Measurements from ENCODE around the gene KATNB1. TPM values are rescaled to one million over a fixed set of nuclear protein-coding genes. Genes with fewer than 3 reads are reported as not detected.

Gene KATNB1
- total and polyA plus RNA-seq, 12 donors: 9.0 to 15.1 (median 11.0) TPM

GRCh38 chr16:57763285-57764005, 27.9 kb downstream of the KATNB1 start:
- no peak for DNase-seq
- intact Hi-C loops (cut with DNase I): no loop called here
- Histone ChIP-seq H3K27me3 (no peaks in the 10 kb centered on the region), H3K4me1 (peaks cover 0 to 26% (median 8%) of the 10 kb centered on the region in 9 donors), H3K9me3 (no peaks in the 10 kb centered on the region), H3K36me3 (peaks cover 0 to 95% (median 30%) of the 10 kb centered on the region in 9 donors), H3K4me3 (no peak overlapping the region), H3K27ac (peak overlapping the region in 3 of 10 donors; percentile 36 to 53 (median 40))
- no peak for ATAC-seq
- no peak for TF ChIP-seq CTCF (IDR thresholded peaks at IDR 0.05)
- 90 to 94% methylated on average over 14 of the region's 14 CpGs for WGBS, 2 donors

- intact Hi-C loops (cut with DNase I): no loop called here
- Histone ChIP-seq H3K36me3 (peaks cover 0 to 95% (median 35%) of the 10 kb centered on the region in 9 donors), H3K4me1 (peaks cover 0 to 20% (median 4%) of the 10 kb centered on the region in 9 donors), H3K9me3 (no peaks in the 10 kb centered on the region), H3K4me3 (no peak overlapping the region), H3K27me3 (no peaks in the 10 kb centered on the region), H3K27ac (peak overlapping the region in 4 of 10 donors; percentile 15 to 53 (median 38))
- no peak for TF ChIP-seq CTCF (IDR thresholded peaks at IDR 0.05)
- 92 to 95% methylated on average over 9 of the region's 9 CpGs for WGBS, 2 donors
- no peak for ATAC-seq
- no peak for DNase-seq
These were observed 28.4 kb downstream of the KATNB1 start for GRCh38 chr16:57764006-57764340.

- peaks cover 1 to 95% (median 38%) of the 10 kb centered on the region in 9 donors for H3K36me3 ChIP-seq
- 78 to 79% methylated on average over 6 of the region's 6 CpGs for WGBS, 2 donors
- no peaks in the 10 kb centered on the region for H3K27me3 ChIP-seq
- peaks cover 0 to 15% (median 0%) of the 10 kb centered on the region in 9 donors for H3K4me1 ChIP-seq
- H3K9me3 ChIP-seq: no peaks in the 10 kb centered on the region
- ATAC-seq (peak in 7 of 8 donors; percentile 14 to 60 (median 26)), DNase-seq (no peak)
- peak overlapping the region in 4 of 10 donors; percentile 15 to 66 (median 46) for H3K27ac ChIP-seq
- intact Hi-C loops (cut with DNase I): no loop called here
- no peak overlapping the region for H3K4me3 ChIP-seq
- TF ChIP-seq CTCF (IDR thresholded peaks at IDR 0.05): no peak
These were observed 29.0 kb downstream of the KATNB1 start for GRCh38 chr16:57764341-57765159.

- TF ChIP-seq CTCF (IDR thresholded peaks at IDR 0.05): no peak
- Histone ChIP-seq H3K27ac (no peak overlapping the region), H3K4me3 (no peak overlapping the region), H3K9me3 (no peaks in the 10 kb centered on the region), H3K36me3 (peaks cover 5 to 95% (median 38%) of the 10 kb centered on the region in 9 donors), H3K27me3 (no peaks in the 10 kb centered on the region), H3K4me1 (peaks cover 0 to 12% (median 0%) of the 10 kb centered on the region in 9 donors)
- intact Hi-C loops (cut with DNase I): no loop called here
- ATAC-seq: no peak
- WGBS, 2 donors: 94 to 96% methylated on average over 17 of the region's 17 CpGs
- no peak for DNase-seq
These were observed 29.7 kb downstream of the KATNB1 start for GRCh38 chr16:57765160-57765728.
